ENCODE measurements around the gene LRP1-AS.

The LRP1-AS gene

GRCh38 chr12:57112492-57113294 is 34.7 kb downstream of the LRP1-AS start:
- no peak overlapping the region for H3K4me3 ChIP-seq (ENCODE audit: low read depth, low read length)
- TF ChIP-seq, protein P1, sequence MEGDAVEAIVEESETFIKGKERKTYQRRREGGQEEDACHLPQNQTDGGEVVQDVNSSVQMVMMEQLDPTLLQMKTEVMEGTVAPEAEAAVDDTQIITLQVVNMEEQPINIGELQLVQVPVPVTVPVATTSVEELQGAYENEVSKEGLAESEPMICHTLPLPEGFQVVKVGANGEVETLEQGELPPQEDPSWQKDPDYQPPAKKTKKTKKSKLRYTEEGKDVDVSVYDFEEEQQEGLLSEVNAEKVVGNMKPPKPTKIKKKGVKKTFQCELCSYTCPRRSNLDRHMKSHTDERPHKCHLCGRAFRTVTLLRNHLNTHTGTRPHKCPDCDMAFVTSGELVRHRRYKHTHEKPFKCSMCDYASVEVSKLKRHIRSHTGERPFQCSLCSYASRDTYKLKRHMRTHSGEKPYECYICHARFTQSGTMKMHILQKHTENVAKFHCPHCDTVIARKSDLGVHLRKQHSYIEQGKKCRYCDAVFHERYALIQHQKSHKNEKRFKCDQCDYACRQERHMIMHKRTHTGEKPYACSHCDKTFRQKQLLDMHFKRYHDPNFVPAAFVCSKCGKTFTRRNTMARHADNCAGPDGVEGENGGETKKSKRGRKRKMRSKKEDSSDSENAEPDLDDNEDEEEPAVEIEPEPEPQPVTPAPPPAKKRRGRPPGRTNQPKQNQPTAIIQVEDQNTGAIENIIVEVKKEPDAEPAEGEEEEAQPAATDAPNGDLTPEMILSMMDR (IDR thresholded peaks at IDR 0.05; ENCODE audit: borderline replicate concordance, insufficient read depth, low read depth, low read length), result peak; percentile 75

DNA sequence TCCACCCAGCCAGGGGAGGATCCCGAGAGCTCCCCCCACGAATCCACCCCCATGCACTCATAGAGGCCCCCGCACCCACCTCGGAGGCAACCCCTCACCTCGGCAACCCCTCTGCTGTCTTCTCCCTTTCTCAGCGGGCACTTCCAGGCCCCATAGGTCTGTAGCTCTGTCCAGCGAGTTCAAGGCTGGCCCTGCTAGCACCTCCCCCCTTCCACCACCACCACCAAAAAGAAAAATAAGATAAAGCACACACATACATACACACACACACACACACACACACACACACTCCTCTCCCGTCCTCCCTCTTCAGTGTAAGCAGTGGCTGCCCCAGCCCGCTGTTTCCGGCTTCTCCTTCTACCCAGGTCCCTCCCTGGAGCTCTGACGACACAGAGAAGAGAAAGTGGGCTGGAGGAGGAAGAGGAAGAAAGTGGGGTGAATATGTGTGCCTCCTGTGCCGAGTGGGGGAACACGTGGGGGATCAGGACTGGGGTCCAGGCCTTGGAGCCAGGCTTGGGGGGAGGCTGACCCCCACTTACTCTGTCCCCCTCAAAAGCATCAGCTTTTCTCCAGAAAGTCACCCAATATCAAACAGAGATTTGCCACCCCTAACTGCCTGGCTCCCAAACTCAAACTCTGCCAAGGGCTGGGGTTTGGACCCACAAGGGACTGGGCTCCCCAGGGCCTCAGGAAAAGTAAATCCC is 36.2 kb downstream of the LRP1-AS start, which contains the start of gene STAT6:
Gene STAT6 (minus strand): TSS at position 332 of the 704 bp plus-strand sequence. CDS start 3,084 bp downstream, outside the sequence.
- TF ChIP-seq, protein P1 (IDR thresholded peaks at IDR 0.05; ENCODE audit: borderline replicate concordance, insufficient read depth, low read depth, low read length), result no peak
- peak within 1 kb of the TSS; percentile 85 for H3K4me3 ChIP-seq (ENCODE audit: low read depth, low read length)

- peak overlapping the region; percentile 85 for H3K4me3 ChIP-seq (ENCODE audit: low read depth, low read length)
- TF ChIP-seq, protein P1 (IDR thresholded peaks at IDR 0.05; ENCODE audit: borderline replicate concordance, insufficient read depth, low read depth, low read length), result 0 out of 2 replicates have a peak, but pooled peaks have one; percentile 4
These were observed 37.1 kb downstream of the LRP1-AS start for GRCh38 chr12:57110104-57111030.

GRCh38 chr12:57109207-57110103 is 38.0 kb downstream of the LRP1-AS start:
- TF ChIP-seq, protein P1 (IDR thresholded peaks at IDR 0.05; ENCODE audit: borderline replicate concordance, insufficient read depth, low read depth, low read length), result no peak
- peak overlapping the region; percentile 85 for H3K4me3 ChIP-seq (ENCODE audit: low read depth, low read length)

DNA sequence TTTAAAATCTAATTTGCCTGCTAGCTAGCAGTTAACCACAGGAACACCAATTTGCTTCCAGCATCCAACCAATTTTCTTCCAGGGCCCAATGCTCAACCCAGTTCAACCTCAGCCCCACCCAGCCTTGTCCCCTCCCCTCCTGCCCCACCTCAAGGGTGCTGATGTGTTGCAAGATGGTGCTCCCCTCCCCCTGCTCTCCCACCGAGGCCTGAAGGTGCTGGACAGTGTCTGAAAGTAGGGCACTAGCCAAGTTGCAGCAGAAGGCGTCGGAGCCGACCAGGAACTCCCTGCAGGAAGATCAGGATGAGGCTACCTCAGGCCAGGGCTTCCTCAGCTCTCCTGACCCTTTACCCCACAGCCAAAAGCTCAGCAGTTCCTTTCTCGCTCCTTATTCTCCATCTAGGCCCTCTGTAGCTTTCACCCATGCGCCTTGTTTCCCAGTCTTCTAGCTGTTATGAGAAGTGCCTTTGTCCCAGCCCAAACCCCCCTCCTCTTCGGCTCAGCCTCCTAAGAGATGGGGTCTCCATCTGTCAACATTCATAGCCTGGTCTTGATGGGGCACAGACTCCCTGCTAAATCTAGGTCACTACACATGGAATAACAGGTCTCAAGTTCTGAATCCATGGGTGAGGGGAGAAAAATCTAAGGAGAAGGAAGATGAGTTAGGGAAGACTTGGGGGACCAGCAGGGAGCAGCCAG is 39.8 kb downstream of the LRP1-AS start:
- TF ChIP-seq, protein P1 (IDR thresholded peaks at IDR 0.05; ENCODE audit: borderline replicate concordance, insufficient read depth, low read depth, low read length), result no peak
- no peak overlapping the region for H3K4me3 ChIP-seq (ENCODE audit: low read depth, low read length)
